Right forelimb (tissue), 1 donor: Measurements from ENCODE around the gene TM2D3.
A peak's percentile ranks its signal among the peaks of the same experiment; 100 is the strongest.

Experiments
- DNase-seq: peaks from one replicate; pipeline ENCODE4 v3.0.0-alpha.2; 2018

The TM2D3 gene

GRCh38 chr15:101620671-101621070, 31.5 kb downstream of the TM2D3 start:
- DNase-seq: no peak

- DNase-seq: no peak
Measured at GRCh38 chr15:101619615-101619865, 32.6 kb downstream of the TM2D3 start.

GRCh38 chr15:101618851-101619614, 33.1 kb downstream of the TM2D3 start:
- no peak for DNase-seq

- DNase-seq: no peak
Measured at GRCh38 chr15:101618076-101618475, 34.1 kb downstream of the TM2D3 start.

GRCh38 chr15:101617390-101617965, 34.7 kb downstream of the TM2D3 start:
- no peak for DNase-seq

GRCh38 chr15:101615986-101616848, 36.0 kb downstream of the TM2D3 start:
- peak; percentile 76 for DNase-seq

- DNase-seq: peak; percentile 52
Measured at GRCh38 chr15:101615414-101615985, 36.7 kb downstream of the TM2D3 start.

GRCh38 chr15:101614761-101615160, 37.4 kb downstream of the TM2D3 start:
- no peak for DNase-seq

- DNase-seq: no peak
Measured at GRCh38 chr15:101614001-101614585, 38.1 kb downstream of the TM2D3 start.

GRCh38 chr15:101613130-101614000, 38.8 kb downstream of the TM2D3 start:
- DNase-seq: peak; percentile 68

- DNase-seq: no peak
Measured at GRCh38 chr15:101612676-101613075, 39.5 kb downstream of the TM2D3 start.

GRCh38 chr15:101611580-101612299, 40.4 kb downstream of the TM2D3 start:
- no peak for DNase-seq

- no peak for DNase-seq
Measured at GRCh38 chr15:101611007-101611406, 41.2 kb downstream of the TM2D3 start.

- DNase-seq: no peak
Measured at GRCh38 chr15:101610611-101611000, 41.6 kb downstream of the TM2D3 start.

- no peak for DNase-seq
Measured at GRCh38 chr15:101609742-101610610, 42.2 kb downstream of the TM2D3 start.

GRCh38 chr15:101608201-101608600, 44.0 kb downstream of the TM2D3 start:
- no peak for DNase-seq

- DNase-seq: no peak
Measured at GRCh38 chr15:101607108-101607507, 45.1 kb downstream of the TM2D3 start.

- no peak for DNase-seq
Measured at GRCh38 chr15:101604124-101604874, 47.9 kb downstream of the TM2D3 start.

- no peak for DNase-seq
Measured at GRCh38 chr15:101602801-101603200, 49.4 kb downstream of the TM2D3 start.

- DNase-seq: no peak
Measured at GRCh38 chr15:101600035-101600434, 52.1 kb downstream of the TM2D3 start.
